HG02840 (cell line): Measurements from ENCODE around the gene NDRG2.

Source experiments
- ATAC-seq: cut with Tn5 transposase; IDR thresholded peaks from one replicate; pipeline ENCODE4 v1.9.1; 2021; ENCODE audit warnings: mild to moderate bottlenecking, moderate library complexity, moderate number of reproducible peaks; ENCODE audit not compliant: unreplicated experiment, low FRiP score

NDRG2 gene

GRCh38 chr14:21037156-21037555 lies 12.3 kb upstream of the NDRG2 start:
- ATAC-seq, result no peak

- ATAC-seq, result no peak
These were observed 11.9 kb upstream of the NDRG2 start for GRCh38 chr14:21036751-21037150.

- no peak for ATAC-seq
These were observed 9.8 kb upstream of the NDRG2 start, which contains the start of gene RNASE13 for GRCh38 chr14:21034707-21035106. Gene RNASE13 (minus strand): TSS chr14:21034807. CDS start chr14:21034288, 519 bp downstream.

- ATAC-seq, result no peak
These were observed 8.4 kb upstream of the NDRG2 start for GRCh38 chr14:21033133-21033698.

GRCh38 chr14:21032326-21033132 lies 7.7 kb upstream of the NDRG2 start:
- no peak for ATAC-seq

- ATAC-seq, result no peak
These were observed 5.7 kb upstream of the NDRG2 start for GRCh38 chr14:21030531-21030930.

- no peak for ATAC-seq
These were observed 5.1 kb upstream of the NDRG2 start, which contains the start of gene TPPP2 for GRCh38 chr14:21029917-21030316. Gene TPPP2 (plus strand): TSS chr14:21030217. CDS start chr14:21030582, 365 bp downstream.

- ATAC-seq, result no peak
These were observed 2.1 kb upstream of the NDRG2 start for GRCh38 chr14:21026988-21027315.

GRCh38 chr14:21026274-21026987 lies 1.6 kb upstream of the NDRG2 start:
- ATAC-seq, result no peak

- no peak for ATAC-seq
These were observed 761 bp upstream of the NDRG2 start for GRCh38 chr14:21025371-21026273.

GRCh38 chr14:21023817-21024584 lies 860 bp downstream of the NDRG2 start:
- ATAC-seq, result no peak

- ATAC-seq, result no peak
These were observed 1.7 kb downstream of the NDRG2 start for GRCh38 chr14:21023174-21023573.

- ATAC-seq, result no peak
These were observed 2.2 kb downstream of the NDRG2 start for GRCh38 chr14:21022686-21023085.

- no peak for ATAC-seq
These were observed 3.8 kb downstream of the NDRG2 start for GRCh38 chr14:21020977-21021545.

- ATAC-seq, result no peak
These were observed 5.5 kb downstream of the NDRG2 start for GRCh38 chr14:21019366-21019765.

- no peak for ATAC-seq
These were observed 6.1 kb downstream of the NDRG2 start for GRCh38 chr14:21018781-21019180.

- no peak for ATAC-seq
These were observed 6.6 kb downstream of the NDRG2 start for GRCh38 chr14:21018286-21018685.

- ATAC-seq, result no peak
These were observed 7.2 kb downstream of the NDRG2 start for GRCh38 chr14:21017528-21018245.
